Heart left ventricle (tissue), 16 donors: ENCODE measurements around the gene GUCA1A. TPM values are rescaled to one million over a fixed set of nuclear protein-coding genes. Genes with fewer than 3 reads are reported as not detected.

Experiments
- ATAC-seq, 4 donors: fragments of 200-7000 bp; cut with Tn5 transposase; one replicate each; pipeline ENCODE4 v1.9.1; 2020 to 2022; ENCODE audit warnings: moderate library complexity in 4 of 4, mild to moderate bottlenecking in 3 of 4, moderate number of reproducible peaks in 1 of 4
- DNase-seq, 5 donors: peaks; one replicate each; pipeline ENCODE4 v3.0.0-alpha.2; 2020
- H3K27ac ChIP-seq, 12 donors: fragments of 200-600 bp; sonication (generic) in 4 of 12; one replicate each; pipeline versions ENCODE4 v1.5.0 to v1.8.0; 2016 to 2022; ENCODE audit warnings: mild to moderate bottlenecking in 2 of 12
- H3K27me3 ChIP-seq, 9 donors: fragments of 200-600 bp; sonication (generic) in 2 of 9; one replicate each; pipeline versions ENCODE4 v1.5.1 to v1.8.0; 2016 to 2022; ENCODE audit warnings: mild to moderate bottlenecking in 3 of 9
- H3K36me3 ChIP-seq, 9 donors: fragments of 200-600 bp; sonication (generic) in 2 of 9; one replicate each; pipeline versions ENCODE4 v1.5.0 to v1.8.0; 2018 to 2022; ENCODE audit warnings: mild to moderate bottlenecking in 2 of 9
- H3K4me1 ChIP-seq, 12 donors: fragments of 200-600 bp; sonication (generic) in 4 of 12; one replicate each; pipeline versions ENCODE4 v1.5.0 to v1.8.0; 2016 to 2022; ENCODE audit warnings: mild to moderate bottlenecking in 3 of 12
- H3K4me3 ChIP-seq, 12 donors: fragments of 200-600 bp; sonication (generic) in 4 of 12; one replicate each; pipeline versions ENCODE4 v1.5.0 to v1.8.0; 2017 to 2022; ENCODE audit warnings: mild to moderate bottlenecking in 9 of 12, moderate library complexity in 4 of 12
- H3K9me3 ChIP-seq, 12 donors: fragments of 200-600 bp; sonication (generic) in 4 of 12; one replicate each; pipeline versions ENCODE4 v1.5.0 to v1.8.0; 2016 to 2022; ENCODE audit warnings: mild to moderate bottlenecking in 1 of 12
- CTCF ChIP-seq, 12 donors: fragments of 200-600 bp; sonication (generic) in 4 of 12; IDR thresholded peaks; one replicate each; pipeline versions ENCODE4 v1.5.0 to v1.8.0; 2018 to 2022; ENCODE audit warnings: antibody characterized with exemption in 12 of 12, mild to moderate bottlenecking in 5 of 12
- POLR2A ChIP-seq, 2 donors: fragments of 450-650 bp; IDR thresholded peaks; one replicate each; pipeline ENCODE4 v1.6.1; 2017; ENCODE audit warnings: antibody characterized with exemption in 2 of 2, mild to moderate bottlenecking in 2 of 2, moderate library complexity in 2 of 2
- WGBS, 4 donors: extraction: QIAGEN DNeasy Blood & Tissue Kit in 2 of 4; methylation state at CpG; one replicate each; pipeline versions ENCODE4 v1.1.5 to v1.1.7; 2013 to 2018; 5-methylcytosine and 5-hydroxymethylcytosine counted together
- intact Hi-C, 10 donors: fragments of 100-400 bp; cut with DNase I; formaldehyde crosslinking; loops; one replicate each; pipeline versions ENCODE4 v1.11.1 to v1.14.2; 2022
- polyA plus RNA-seq, 2 donors: library from polyadenylated mRNA; stranded (reverse); fragments of 200-250 nt; gene quantifications; one replicate each; pipeline ENCODE4 v1.2.3, GENCODE V29; 2013
- total RNA-seq, 9 donors: library from RNA; depleted of rRNA in 2 of 9; stranded (reverse); fragments of >200 nt in 2 of 9; fragmentation: NEBNext Ultra II Directional in 3 of 9; extraction: Animal tissue kit (Norgen Biotek cat#: 25700) in 3 of 9; gene quantifications; one replicate each; pipeline versions ENCODE4 v1.1.0 to v1.2.4, GENCODE V29; 2016 to 2023
- donor health status: ischemic (EF 13 %, LVEDD 7.1; RV severe dilation, severe dysfunction).
- donor health status: healthy with polysubstance abuse.
- donor health status: DM: no; HTN: yes; CAD: no.
- donor health status: DM: no; HTN: no; CAD: no.
- donor health status: ischemic (EF 25% LVEDD 6.9; RV normal size, moderate dysfunction).
- donor health status: ischemic (EF 25% LVEDD 5.7; RV mildly dilated, moderate dysfunction).
- donor health status: healthy.
- donor health status: DM: yes; HTN: yes; CAD: no.
- donor health status: ischemic (EF 35%, LVEDD 5.7; RV mildly dilated, moderate dysfunction).
- donor health status: nonischemic (EF 11% LVEDD 7.7; RV severe dilation, severe dysfunction).
- donor health status: DM: yes; HTN: yes; CAD: no.
- donor health status: PGD.
- donor health status: ischemic (EF 29% LVEDD 5.4; RV normal size, mild dysfunction).
- donor health status: nonischemic (EF 23%, LVEDD 6.1; RV moderate dilation, normal function).

GUCA1A gene
- total and polyA plus RNA-seq, 11 donors, result 0.13 to 0.28 (median 0.19) TPM; not detected in 8

- H3K9me3 ChIP-seq, result no peaks in the 10 kb centered on the region
- peak in 1 of 5 donors; percentile 7 for DNase-seq
- TF ChIP-seq POLR2A (IDR thresholded peaks at IDR 0.05), result no peak
- TF ChIP-seq CTCF (IDR thresholded peaks at IDR 0.05), result no peak
- H3K4me3 ChIP-seq, result no peak overlapping the region
- no peaks in the 10 kb centered on the region for H3K36me3 ChIP-seq
- WGBS, 4 donors, result 72 to 83% (median 79%) methylated on average over 5 of the region's 5 CpGs
- peaks cover 0 to 4% (median 0%) of the 10 kb centered on the region in 12 donors for H3K4me1 ChIP-seq
- H3K27ac ChIP-seq, result no peak overlapping the region
- intact Hi-C loops, result no loop called here
- H3K27me3 ChIP-seq, result no peaks in the 10 kb centered on the region
- no peak for ATAC-seq
These were observed 19.2 kb upstream of the GUCA1A start for GRCh38 chr6:42153921-42154320.

- H3K4me1 ChIP-seq, result peaks cover 0 to 4% (median 0%) of the 10 kb centered on the region in 12 donors
- no peaks in the 10 kb centered on the region for H3K27me3 ChIP-seq
- DNase-seq (no peak), ATAC-seq (no peak)
- H3K27ac ChIP-seq, result no peak overlapping the region
- no peak overlapping the region for H3K4me3 ChIP-seq
- intact Hi-C loops, result no loop called here
- TF ChIP-seq CTCF (IDR thresholded peaks at IDR 0.05) (no peak), POLR2A (IDR thresholded peaks at IDR 0.05) (no peak)
- H3K36me3 ChIP-seq, result no peaks in the 10 kb centered on the region
- no peaks in the 10 kb centered on the region for H3K9me3 ChIP-seq
These were observed 18.5 kb upstream of the GUCA1A start for GRCh38 chr6:42154461-42155209.

- H3K4me1 ChIP-seq, result peaks cover 0 to 4% (median 0%) of the 10 kb centered on the region in 12 donors
- peak in 1 of 5 donors; percentile 9 for DNase-seq
- no peak for ATAC-seq
- H3K27me3 ChIP-seq, result no peaks in the 10 kb centered on the region
- H3K9me3 ChIP-seq, result no peaks in the 10 kb centered on the region
- no peaks in the 10 kb centered on the region for H3K36me3 ChIP-seq
- 80 to 94% (median 85%) methylated on average over 4 of the region's 4 CpGs for WGBS, 4 donors
- H3K4me3 ChIP-seq, result no peak overlapping the region
- no peak overlapping the region for H3K27ac ChIP-seq
- TF ChIP-seq POLR2A (IDR thresholded peaks at IDR 0.05), result no peak
- no peak for TF ChIP-seq CTCF (IDR thresholded peaks at IDR 0.05)
- intact Hi-C loops, result no loop called here
These were observed 17.9 kb upstream of the GUCA1A start for GRCh38 chr6:42155293-42155692.

GRCh38 chr6:42156638-42157037 lies 16.5 kb upstream of the GUCA1A start:
- ATAC-seq (no peak), DNase-seq (no peak)
- Histone ChIP-seq H3K9me3 (no peaks in the 10 kb centered on the region), H3K27me3 (no peaks in the 10 kb centered on the region), H3K36me3 (no peaks in the 10 kb centered on the region), H3K4me1 (peaks cover 0 to 4% (median 0%) of the 10 kb centered on the region in 12 donors), H3K4me3 (no peak overlapping the region), H3K27ac (no peak overlapping the region)
- TF ChIP-seq POLR2A (IDR thresholded peaks at IDR 0.05) (no peak), CTCF (IDR thresholded peaks at IDR 0.05) (no peak)
- WGBS, 4 donors, result 64 to 79% (median 70%) methylated on average over 3 of the region's 3 CpGs
- intact Hi-C loops, result no loop called here
